HG02870 (cell line): Measurements from ENCODE around the gene SALL3.
"Not testable (repeated sequence)": the region's sequence is repeated elsewhere in the genome, so short reads cannot be mapped to it uniquely, and the experiment has no call there.

Experiments
- ATAC-seq: cut with Tn5 transposase; IDR thresholded peaks from one replicate; pipeline ENCODE4 v1.9.1; 2021; ENCODE audit warnings: mild to moderate bottlenecking, moderate library complexity; ENCODE audit not compliant: unreplicated experiment

Gene SALL3

DNA sequence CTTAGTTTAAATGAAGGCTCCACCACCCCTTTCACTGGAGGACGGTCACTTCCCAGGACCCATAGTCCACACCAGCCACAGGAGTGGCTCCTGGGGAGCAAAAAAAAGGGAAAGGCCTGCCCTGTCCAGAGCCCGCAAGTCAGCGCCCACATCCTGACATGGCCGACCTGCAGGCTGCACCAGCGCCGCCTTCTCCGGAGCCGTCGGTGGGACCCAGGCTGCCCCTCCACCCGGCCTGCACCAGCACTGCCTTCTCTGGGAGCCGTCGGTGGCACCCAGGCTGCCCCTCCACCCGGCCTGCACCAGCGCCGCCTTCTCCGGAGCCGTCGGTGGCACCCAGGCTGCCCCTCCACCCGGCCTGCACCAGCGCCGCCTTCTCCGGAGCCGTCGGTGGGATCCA is 14.9 kb upstream of the SALL3 start:
- ATAC-seq, result not testable (repeated sequence)

DNA sequence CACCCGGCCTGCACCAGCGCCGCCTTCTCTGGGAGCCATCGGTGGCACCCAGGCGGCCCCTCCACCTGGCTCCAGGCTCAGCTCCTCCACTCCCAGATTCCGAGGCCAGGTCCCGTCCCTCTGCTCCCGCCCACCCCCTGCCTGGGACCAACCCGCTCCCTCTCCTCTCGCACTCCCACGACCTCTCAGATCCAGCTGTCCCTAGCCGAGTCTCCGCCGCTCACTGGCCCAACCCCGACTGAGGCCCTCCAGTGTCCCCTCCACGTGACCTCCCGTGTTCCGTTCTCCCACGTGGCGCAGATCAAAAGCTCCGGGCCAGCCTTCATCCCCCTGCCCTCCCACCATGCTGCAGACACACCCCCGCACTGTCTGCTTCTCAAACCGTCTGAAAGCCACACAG is 14.4 kb upstream of the SALL3 start:
- no peak for ATAC-seq

DNA sequence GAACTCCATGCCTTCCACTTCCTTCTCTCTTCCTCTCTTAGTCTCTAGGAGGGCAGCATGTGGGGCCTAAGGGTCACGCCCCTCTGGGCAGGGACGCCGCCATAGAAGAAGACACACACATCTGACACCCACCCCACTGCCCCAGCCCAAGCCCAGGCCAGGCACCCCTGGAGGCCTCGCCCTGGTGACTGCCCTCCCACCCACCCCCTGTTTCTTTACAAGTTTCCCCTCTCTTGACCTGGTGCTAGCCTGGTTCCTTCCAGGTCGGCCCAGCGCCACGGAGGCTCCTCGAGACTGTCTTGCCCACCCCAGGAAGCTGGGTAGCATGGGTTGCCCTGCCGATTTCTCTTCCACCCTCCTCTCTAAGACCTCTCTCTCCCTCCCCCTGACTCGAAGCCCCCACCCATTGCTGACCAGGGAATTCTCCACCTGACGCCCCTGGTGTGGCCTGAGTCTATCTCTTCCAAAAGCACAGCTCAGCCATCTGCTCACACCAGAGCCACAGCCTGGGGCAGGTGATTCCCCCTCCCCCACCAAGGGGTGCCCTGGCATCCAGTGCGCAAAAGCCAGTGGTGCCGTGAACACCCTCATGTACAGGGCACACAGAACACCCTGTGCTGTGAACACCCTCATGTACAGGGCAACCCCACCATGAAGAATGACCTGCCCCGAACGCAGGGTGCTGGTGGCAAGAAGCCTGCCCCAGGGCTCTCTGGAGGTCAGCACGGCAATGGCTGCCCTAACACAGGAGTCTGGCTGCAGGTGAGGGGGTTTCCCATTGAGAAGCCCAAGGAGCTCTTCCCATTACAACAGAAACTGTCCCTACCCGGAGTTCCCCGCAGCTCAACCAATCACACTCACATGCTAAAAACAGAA is 13.5 kb upstream of the SALL3 start:
- ATAC-seq, result no peak

DNA sequence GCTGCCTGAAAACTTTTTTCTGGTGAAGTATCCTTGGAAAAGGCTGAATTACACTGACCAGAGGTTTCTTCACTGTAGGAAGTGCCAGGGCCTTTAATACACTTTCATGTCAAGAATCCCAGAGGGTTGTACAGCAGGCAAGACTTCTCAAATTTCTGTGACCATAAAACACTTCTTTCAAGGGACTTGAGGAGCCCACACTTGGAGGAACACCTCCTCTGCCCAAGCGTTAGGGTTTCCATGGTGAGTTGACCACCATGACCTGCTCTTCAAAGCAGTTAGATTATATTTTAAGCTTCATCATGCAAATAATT is 12.9 kb upstream of the SALL3 start:
- no peak for ATAC-seq

DNA sequence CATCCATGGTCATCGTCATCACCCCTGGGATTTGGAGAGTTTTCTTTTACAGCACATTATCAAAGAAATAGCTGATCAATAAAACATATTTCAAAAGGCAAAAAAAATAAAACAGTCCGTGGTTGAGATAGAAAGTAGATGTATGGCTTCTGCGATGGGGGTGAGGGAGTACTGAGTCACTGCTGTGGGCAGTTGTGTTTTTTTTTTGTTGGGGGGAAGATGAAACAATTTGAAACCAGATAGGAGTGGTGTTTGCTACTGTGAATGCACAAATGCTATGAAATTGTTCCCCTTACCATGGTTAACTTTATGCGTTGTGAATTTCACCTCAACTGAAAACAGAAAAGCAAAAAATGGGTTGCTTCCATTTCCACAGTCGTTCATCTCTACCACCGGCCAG is 11.9 kb upstream of the SALL3 start:
- no peak for ATAC-seq

DNA sequence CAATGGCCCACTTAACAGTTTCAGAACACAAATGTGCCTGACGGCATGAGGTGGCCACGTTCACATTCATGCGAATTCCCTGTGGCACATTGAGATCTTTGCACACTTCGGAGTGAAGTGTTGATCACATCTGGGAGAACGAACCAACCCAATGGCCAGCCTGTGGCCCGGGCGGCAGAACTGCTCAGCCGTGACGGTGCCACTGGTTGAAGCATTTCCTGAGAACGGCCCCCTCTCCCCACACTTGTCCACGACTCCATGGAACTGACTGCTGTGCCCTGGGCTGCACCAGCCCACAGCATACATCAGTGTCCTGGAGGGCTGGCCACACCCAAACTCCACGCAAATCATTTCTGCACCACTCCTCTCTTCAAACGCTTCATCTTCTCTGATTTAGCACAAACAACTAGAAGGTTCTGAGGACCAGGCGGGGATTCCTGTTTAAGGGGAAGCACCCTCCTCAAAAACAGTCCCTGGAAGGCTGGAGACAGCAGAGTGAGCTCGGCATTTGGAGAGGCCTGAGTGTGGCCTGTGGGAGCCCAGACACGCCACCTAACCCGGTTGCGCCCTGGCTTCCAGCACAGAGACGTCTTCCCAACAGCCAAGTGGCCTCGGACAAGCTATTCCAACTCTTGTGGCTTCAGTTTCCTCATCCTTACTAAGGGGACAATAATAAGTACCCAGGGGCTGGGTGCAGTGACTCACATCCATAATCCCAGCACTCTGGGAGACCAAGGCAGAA is 9.9 kb upstream of the SALL3 start:
- no peak for ATAC-seq

DNA sequence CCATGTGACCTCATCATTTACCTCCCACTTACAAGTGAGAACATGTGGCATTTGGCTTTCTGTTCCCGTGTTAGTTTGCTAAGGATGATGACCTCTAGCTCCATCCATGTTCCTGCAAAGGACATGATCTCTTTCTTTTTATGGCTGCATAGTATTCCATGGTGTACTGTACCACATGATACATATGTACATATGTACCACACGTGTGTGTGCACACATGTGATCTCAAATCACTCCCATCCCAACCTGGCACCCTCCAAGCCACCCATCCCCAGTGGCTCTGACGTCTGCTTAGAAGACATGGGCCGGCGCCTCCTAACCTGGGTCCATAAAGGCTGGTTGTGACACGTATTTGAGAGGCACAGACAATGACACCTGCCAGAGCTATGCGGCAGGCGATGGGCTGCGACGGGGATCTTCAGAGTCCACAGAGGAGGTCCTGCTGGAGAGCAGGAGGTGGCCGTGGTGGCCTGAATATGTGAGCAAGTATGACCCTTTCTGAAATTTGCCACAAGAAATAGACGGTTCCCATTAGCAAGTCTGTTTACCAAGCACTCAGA is 8.8 kb upstream of the SALL3 start:
- ATAC-seq, result no peak

DNA sequence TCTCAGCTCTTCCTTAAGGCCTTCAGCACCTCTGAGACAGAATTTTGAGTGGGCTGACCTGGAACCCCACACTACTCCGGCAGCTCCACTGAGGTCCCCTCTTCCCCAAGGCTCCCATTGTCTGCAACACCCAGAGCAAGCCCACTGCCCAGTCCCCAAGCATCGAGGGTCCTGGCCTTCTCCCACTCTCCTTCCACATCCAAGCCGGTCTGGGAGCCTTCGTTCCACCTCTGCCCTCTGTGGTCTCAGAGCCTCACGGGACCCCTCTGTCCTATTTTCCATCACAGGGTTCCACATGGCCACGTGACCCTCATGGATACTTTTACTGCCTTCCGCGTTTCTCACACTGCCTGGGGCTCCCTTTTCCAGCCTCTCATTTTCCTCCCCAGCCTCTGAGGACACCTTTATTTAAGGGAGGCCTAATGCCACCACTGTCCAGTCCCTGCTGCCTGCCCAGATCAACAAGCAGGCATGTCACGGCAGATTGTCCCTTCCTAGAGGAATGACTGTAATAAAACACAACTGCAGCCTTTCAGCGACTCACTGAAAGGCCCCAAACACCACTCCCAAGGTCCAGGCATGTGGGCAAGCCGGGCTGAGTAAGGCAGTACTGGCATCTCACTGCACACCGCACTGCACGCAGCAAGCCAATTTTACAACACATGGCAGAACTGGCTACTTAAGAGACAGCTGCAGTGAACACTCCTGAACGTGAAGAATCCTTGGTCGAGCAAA is 7.9 kb upstream of the SALL3 start:
- ATAC-seq, result no peak

DNA sequence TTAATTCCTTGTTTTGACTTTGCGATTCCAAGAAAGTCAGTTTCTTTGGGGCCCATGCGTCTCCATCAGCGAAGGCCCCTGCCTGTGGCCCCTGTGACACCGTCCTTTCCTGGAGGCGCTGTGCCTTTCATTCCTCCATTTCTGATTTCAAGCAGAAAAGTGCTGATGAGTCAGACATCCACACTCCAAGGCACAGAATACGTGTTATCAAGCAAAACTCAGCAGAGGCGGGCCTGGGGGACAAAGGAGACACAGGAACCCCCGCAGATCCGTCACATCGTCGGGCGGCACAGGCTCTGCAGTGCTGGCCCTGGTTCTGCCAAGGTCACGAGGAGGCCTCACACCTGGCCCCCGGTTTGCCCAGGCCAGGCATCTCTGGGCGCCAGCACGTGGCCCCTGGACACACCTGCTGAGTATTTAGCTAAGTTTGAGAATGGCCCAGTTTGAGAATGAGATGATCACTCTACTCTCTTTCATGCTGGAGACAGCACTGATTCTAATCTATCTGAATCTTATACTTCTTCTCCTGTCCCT is 7.2 kb upstream of the SALL3 start:
- no peak for ATAC-seq

DNA sequence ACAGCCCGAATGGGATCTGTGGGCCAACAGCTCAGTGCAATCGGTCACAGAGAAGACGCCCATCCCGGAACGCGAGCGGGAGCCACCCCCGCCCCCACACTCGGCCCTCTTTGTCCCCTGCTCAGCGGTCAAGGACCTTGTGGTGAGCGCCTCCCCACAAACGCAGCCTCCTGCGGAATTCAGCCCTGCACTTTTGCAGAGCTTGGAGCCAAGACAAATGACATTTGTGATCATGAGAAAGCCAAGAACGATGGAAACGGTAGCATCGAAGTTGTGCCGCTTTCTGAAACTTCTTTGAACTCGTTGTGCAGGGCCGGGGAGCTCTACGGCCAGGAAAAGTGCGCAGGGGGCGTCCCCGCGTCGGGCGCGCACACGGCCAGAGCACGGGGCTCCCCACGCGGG is 6.7 kb upstream of the SALL3 start:
- no peak for ATAC-seq

DNA sequence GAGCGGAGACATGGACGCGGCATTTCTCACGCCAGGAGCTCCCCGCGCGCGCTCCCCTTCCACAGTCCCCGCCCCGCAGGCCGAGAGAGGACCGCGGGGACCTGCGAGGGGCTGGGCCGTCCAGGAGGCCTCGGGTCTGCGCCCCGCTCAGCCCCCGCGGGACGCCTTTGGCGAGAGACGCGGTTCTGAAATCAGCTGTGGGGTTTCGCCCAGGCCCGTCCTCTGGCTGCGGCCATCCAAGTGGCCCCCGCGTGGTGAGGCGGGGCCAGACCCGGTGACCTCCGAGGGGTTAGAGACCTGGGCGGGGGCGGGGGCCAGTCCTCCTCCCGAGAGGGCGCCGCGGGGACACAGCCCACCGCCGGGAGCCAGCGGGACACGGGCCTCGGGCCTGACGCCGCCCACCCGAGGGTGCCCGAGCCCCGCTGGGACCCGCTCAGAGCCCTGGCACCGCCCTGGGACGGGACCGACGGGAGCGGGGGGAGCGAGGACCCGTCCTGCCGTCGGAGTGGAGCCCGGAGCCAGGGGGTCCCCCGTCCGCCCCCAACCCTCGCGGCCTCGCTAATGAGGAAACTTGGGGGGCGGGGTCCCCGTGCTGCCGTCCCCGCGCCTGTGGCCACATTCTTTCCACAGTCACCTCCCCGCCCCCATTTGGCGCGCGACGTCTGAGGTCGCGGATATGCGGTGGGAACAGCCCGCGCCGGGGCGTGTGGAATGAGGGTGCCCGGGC is 6.1 kb upstream of the SALL3 start:
- no peak for ATAC-seq

DNA sequence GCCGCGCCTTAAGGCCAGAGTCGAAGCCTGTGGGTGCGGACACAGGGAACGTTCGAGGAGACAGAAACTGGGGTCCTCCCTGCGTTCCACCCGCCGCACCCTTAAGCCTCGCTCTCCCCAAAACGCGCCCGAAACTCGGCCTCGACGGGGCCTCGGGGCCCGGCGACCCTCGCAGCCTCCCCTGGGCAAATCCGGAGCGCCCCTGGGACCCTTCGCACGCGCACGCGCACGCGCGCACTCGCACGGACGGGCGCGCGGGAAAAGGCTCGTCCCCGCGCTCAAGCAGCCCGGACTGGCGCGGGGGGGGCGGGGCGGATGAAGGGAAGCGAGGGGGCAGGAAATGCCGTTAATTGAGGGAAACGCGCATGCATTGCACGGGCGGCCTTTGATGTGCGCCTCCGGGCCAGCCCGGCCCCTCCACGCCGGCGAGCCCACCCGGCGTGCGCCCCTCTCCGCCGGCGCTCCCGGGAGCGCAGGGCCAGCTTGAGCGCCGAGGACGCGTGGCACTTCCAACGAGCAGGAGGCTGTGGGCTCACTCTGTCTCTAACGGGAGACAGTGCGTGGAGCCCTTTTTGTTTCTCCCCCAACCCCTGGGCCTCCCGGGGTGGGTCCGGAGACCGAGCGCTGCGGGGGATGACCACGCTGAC is 5.4 kb upstream of the SALL3 start:
- no peak for ATAC-seq

DNA sequence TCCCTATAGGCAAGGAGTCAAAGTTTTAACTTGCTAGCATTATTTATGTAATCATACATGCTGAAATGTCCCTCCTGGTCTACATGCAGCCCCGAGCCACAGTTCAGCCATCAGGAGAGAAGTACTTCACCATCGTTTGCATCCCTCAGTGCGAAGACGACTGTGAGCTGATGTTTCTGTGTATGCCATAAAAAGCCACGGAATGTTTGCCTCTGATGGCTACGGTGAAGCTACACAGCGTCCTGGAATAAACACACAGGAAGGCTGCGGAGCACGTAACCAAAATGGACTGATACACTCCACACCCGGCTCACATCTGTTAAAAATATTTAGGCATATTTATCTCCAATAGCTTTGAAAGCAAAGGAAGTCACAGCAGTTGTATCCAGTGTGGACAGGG is 4.3 kb upstream of the SALL3 start:
- ATAC-seq, result no peak

DNA sequence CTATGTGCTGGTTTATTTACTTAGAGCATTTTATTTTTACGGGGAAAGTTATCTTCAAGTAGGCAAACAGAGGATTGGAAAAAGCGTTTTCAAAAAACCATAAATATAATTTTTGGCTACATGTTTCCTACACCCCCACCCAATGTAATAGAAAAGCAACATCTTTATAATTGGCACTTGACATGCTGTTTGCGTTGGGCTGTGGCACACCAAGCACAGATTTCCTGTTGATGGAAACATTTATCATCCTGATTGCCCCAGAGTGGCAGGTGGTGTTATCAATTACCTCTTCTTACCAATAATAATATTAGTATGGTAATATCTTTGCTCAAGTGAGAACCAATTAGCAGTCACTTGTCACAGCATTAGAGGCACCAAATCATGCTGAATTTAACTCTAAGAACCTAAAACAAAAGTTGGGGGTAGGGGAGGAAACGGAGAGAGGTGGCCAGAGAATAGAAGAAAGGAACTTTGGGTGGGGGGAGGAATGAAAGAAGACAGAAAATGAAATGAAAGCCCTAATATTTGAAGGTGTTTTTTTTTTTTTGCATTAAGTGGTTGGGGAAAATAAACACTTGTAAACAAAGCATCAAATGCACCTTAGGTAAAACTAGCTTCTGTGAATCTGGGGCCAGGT is 3.8 kb upstream of the SALL3 start:
- no peak for ATAC-seq

DNA sequence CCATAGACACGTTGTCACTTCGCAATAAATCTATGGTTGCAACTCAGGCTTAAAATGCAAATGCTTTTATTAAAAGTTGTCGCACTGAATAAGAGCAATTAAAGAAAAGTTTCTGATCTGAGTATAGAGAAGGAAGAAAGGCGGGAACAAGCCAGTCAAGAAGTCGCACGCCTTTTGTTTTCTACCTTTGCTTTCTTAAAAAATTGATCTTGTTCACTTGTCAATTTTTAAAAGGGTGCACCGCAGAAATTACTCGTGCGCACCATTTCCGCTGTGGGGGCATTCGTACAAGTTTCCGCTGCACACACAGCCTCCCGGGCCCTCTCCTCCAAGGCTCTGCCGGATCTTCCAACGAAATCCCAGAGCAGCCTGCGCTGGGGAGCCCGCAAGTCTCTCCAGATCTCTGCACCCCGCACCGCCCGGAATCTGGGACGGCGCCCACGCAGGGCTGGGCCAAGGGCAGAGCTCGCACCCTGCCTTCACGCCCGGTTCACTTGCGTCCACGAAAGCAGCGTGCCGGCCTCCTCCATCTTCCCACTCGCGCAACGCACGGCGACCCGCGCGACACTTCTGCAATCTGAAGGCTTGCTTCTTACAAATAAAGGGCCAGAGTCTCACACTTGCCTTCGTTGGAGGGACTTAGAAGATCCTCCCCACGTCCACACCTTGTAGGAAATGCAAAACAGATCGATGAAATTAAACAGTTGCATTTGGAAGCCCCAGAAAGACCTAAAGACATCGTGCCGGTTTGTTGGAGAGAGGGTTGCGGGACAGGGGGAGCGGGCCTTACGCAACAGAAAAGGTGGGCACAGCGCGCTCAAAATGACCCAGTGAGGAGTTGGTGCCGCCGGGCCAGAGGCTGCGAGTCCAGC is 2.6 kb upstream of the SALL3 start:
- ATAC-seq, result no peak

DNA sequence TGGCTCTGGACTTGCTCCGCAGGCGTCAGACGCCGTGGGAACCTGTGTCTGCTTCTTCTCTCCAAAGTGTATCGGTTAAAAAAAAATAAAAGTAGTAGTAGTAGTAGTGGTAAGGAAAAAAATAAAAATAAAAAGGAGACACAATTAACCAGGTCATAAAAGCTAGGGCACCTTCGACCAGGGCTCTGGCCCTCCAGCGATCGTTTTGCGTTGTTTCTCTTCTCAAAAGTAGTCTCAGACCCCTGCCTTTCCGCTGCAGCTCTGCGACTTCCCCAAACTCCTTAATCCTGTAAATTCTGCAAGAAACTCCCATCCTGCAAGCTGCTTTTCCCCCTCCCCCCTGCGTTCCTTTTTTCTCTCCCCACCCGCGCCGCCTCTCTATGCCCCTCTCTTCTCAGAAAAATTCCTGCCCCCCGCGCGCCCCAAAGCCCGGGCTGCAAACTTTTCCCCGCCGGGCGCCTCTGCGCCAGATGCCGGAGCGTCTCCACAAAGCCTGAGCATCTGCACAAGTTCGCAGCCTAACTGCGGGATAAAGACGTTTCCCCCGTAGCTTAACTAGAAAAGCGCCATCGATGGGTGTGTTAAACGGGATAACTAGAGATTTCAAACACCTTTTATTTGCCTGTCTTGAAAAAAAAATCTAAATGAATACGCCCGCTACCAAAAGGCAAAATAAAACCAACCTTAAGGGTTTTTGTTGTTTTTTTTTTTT is 1.8 kb upstream of the SALL3 start:
- no peak for ATAC-seq

DNA sequence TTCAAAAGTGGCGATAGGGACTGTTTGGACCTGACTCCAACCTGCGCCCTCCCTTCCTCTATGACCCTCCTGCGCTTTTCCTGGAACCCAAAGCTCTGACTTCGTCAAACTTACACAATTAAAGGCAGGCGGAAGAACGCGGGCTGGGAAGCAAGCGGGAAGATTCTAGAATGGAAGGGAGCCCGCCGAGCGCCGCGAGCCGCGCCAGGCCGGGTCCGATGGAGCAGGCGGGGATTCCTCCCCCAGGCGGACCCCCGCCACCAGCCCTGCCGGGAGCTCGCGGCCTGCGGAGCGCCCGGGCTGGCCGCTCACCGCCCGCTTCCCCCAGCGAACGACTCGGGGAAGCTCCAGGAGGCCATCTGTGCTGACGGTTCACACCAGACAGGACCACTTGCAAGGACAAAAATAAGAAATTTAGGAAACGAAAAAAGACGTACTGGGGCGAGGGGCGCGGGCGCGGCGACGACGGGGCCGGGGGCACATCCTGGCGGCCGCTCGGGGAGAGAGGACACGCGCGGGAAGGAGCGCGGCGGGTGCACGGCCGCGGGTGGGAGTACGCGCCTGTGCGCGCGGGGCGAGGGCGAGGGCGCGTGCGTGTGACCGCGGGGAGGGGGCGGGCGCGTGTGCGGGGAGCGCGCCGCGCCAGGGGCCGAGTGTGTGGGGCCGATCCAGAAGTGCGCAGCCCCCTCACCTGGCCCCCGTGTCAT is 1.1 kb upstream of the SALL3 start:
- ATAC-seq, result no peak
